K562 (cell line): ENCODE data around the gene GAPDHS. TPM values are rescaled to one million over a fixed set of nuclear protein-coding genes. Genes with fewer than 3 reads are reported as not detected.

Experiments
- ATAC-seq: fragments of 200-7000 bp; cut with Tn5 transposase; 3 replicates; pipeline ENCODE4 v1.9.1; 2020; ENCODE audit warnings: moderate library complexity
- BruUV-seq: library from RNA; stranded (reverse); fragments of 400-500 nt; replicated peaks from 2 replicates; lab custom pipeline; 2021; lab: Mats Ljungman, UMichigan
- CTCF ChIA-PET: fragments of 300-600 bp; formaldehyde crosslinking; extraction: SDS; loops from one replicate; lab custom pipeline; 2021; ENCODE audit warnings: low intra/inter-chr PET ratio; lab: Yijun Ruan, JAX
- POLR2A ChIA-PET: fragments of 300-600, 350-650 bp; sonication (Branson Sonifier 250); formaldehyde crosslinking; extraction: SDS; loops from one replicate; lab custom pipeline; 2021; ENCODE audit warnings: antibody characterized with exemption, inconsistent platforms; lab: Yijun Ruan, JAX
- DNase-seq, 4 experiments: peaks; one replicate each; pipeline versions ENCODE4 v3.0.0 to v3.0.0-alpha.2; 2011 to 2018; ENCODE audit warnings: low spot score in 3 of 4, mixed read lengths in 3 of 4; ENCODE audit errors: extremely low read depth in 1 of 4
- FAIRE-seq: peaks from 2 replicates; lab custom pipeline; 2011; peaks lifted over from hg19 to GRCh38; lab: Jason Lieb, UNC
- H2AFZ ChIP-seq: 2 replicates; pipeline ENCODE4 v1.6.0; 2011; ENCODE audit warnings: low read depth, low read length, control low read depth, inconsistent platforms
- H3K27ac ChIP-seq: fragments of 200-600 bp; 3 replicates; pipeline ENCODE4 v1.8.0; 2011; ENCODE audit warnings: low read depth, mild to moderate bottlenecking, control low read depth, inconsistent platforms, low read length, moderate library complexity, mixed read lengths; ENCODE audit errors: extremely low read depth
- H3K27me3 ChIP-seq, 2 experiments: fragments of 300-600 bp in 1 of 2; 2 replicates in 1 of 2; 3 replicates in 1 of 2; pipeline versions ENCODE4 v1.6.0 to v1.8.0; 2011; ENCODE audit warnings: inconsistent platforms in 2 of 2, low read length in 2 of 2, mild to moderate bottlenecking in 1 of 2, mixed read lengths in 1 of 2, moderate library complexity in 1 of 2; ENCODE audit not compliant: control insufficient read depth in 2 of 2, insufficient read depth in 2 of 2
- H3K36me3 ChIP-seq: fragments of 300-600 bp; 3 replicates; pipeline ENCODE4 v1.8.0; 2011; ENCODE audit warnings: mild to moderate bottlenecking, low read length, inconsistent platforms; ENCODE audit not compliant: control insufficient read depth, insufficient read depth
- H3K4me1 ChIP-seq, 2 experiments: fragments of 200-600 bp in 1 of 2; replicated peaks in 1 of 2; 2 replicates in 1 of 2; 3 replicates in 1 of 2; pipeline versions ENCODE4 v1.5.1 to v1.8.0; 2011; ENCODE audit warnings: inconsistent platforms in 2 of 2, low read length in 2 of 2, mild to moderate bottlenecking in 1 of 2, mixed read lengths in 1 of 2, moderate library complexity in 1 of 2; ENCODE audit not compliant: control insufficient read depth in 2 of 2, insufficient read depth in 2 of 2
- H3K4me2 ChIP-seq: 2 replicates; pipeline ENCODE4 v1.6.1; 2011; ENCODE audit warnings: low read length, control low read depth, inconsistent platforms, mixed read lengths; ENCODE audit not compliant: insufficient read depth
- H3K4me3 ChIP-seq: fragments of 200-600 bp; sonication (generic), shearing (Covaris generic); 2 replicates; pipeline ENCODE4 v1.5.1; 2016; ENCODE audit warnings: control low read depth, inconsistent platforms
- H3K79me2 ChIP-seq: fragments of 200-600 bp; 3 replicates; pipeline ENCODE4 v1.8.0; 2011; ENCODE audit warnings: low read length, inconsistent platforms; ENCODE audit not compliant: control insufficient read depth, insufficient read depth
- H3K9ac ChIP-seq, 2 experiments: 2 replicates each; pipeline versions ENCODE4 v1.6.0 to v1.6.1; 2011; ENCODE audit warnings: low read depth in 2 of 2, low read length in 2 of 2, control low read depth in 1 of 2, inconsistent platforms in 1 of 2, mild to moderate bottlenecking in 1 of 2, mixed read lengths in 1 of 2; ENCODE audit not compliant: insufficient read depth in 1 of 2
- H3K9me1 ChIP-seq: one replicate; pipeline ENCODE4 v1.6.0; 2011; ENCODE audit warnings: inconsistent platforms, mild to moderate bottlenecking, low read length, moderate library complexity; ENCODE audit not compliant: control insufficient read depth, insufficient read depth
- H3K9me3 ChIP-seq: replicated peaks from 2 replicates; pipeline ENCODE4 v1.5.1; 2011; ENCODE audit warnings: low read depth, low read length, inconsistent platforms; ENCODE audit not compliant: control insufficient read depth, insufficient read depth
- H4K20me1 ChIP-seq: replicated peaks from 2 replicates; pipeline ENCODE4 v1.6.1; 2011; ENCODE audit warnings: low read length, inconsistent platforms, mixed read lengths; ENCODE audit not compliant: control insufficient read depth, insufficient read depth
- ATF7 ChIP-seq: fragments of 450-650 bp; IDR thresholded peaks from 2 replicates; pipeline ENCODE4 v1.7.1; 2014; ENCODE audit warnings: mild to moderate bottlenecking, moderate library complexity
- E2F6 ChIP-seq, 2 experiments: IDR thresholded peaks; 2 replicates each; pipeline ENCODE4 v1.6.1; 2011; ENCODE audit warnings: borderline replicate concordance in 1 of 2, control low read depth in 1 of 2, low read depth in 1 of 2, low read length in 1 of 2, mild to moderate bottlenecking in 1 of 2, mixed read lengths in 1 of 2, moderate library complexity in 1 of 2; ENCODE audit not compliant: insufficient read depth in 1 of 2, insufficient read length in 1 of 2, poor library complexity in 1 of 2, severe bottlenecking in 1 of 2; ENCODE audit errors: extremely low read depth in 1 of 2
- FOXA3 ChIP-seq, 2 experiments: fragments of 450-650 bp in 1 of 2; sonication (generic) in 1 of 2; formaldehyde crosslinking; IDR thresholded peaks in 1 of 2; conservative IDR thresholded peaks in 1 of 2; 2 replicates each; pipeline versions ENCODE4 v1.4.0 to v1.8.0; 2020 to 2022; ENCODE audit warnings: mild to moderate bottlenecking in 2 of 2, missing genetic modification reagents in 1 of 2
- KAT7 ChIP-seq: sonication (generic); formaldehyde crosslinking; IDR thresholded peaks from 2 replicates; pipeline ENCODE4 v1.8.0; 2022; ENCODE audit warnings: missing genetic modification reagents, mild to moderate bottlenecking, borderline replicate concordance
- MCM3 ChIP-seq: fragments of 450-650 bp; IDR thresholded peaks from 2 replicates; pipeline ENCODE4 v1.6.1; 2016
- MXD1 ChIP-seq: fragments of 250-450 bp; sonication (Bioruptor Pico); IDR thresholded peaks from 2 replicates; pipeline ENCODE4 v1.8.0; 2021; ENCODE audit warnings: borderline replicate concordance, mild to moderate bottlenecking, moderate library complexity; ENCODE audit not compliant: poor library complexity, severe bottlenecking
- NR2F6 ChIP-seq: fragments of 450-650 bp; formaldehyde crosslinking; IDR thresholded peaks from 2 replicates; pipeline ENCODE4 v1.4.0; 2020; ENCODE audit warnings: mild to moderate bottlenecking
- POLR3G ChIP-seq: IDR thresholded peaks from 2 replicates; pipeline ENCODE4 v1.6.1; 2011; ENCODE audit not compliant: insufficient read length, insufficient replicate concordance; ENCODE audit errors: extremely low read depth
- PRPF4 ChIP-seq: fragments of 200-400 bp; formaldehyde crosslinking; IDR thresholded peaks from one replicate; pipeline ENCODE4 v1.6.1; 2017; ENCODE audit warnings: low read length, low read depth, mild to moderate bottlenecking; ENCODE audit not compliant: insufficient read depth, poor library complexity, severe bottlenecking
- RFX1 ChIP-seq: fragments of 450-650 bp; IDR thresholded peaks from 2 replicates; pipeline ENCODE4 v1.6.1; 2016; ENCODE audit warnings: mild to moderate bottlenecking, moderate library complexity
- SP2 ChIP-seq: IDR thresholded peaks from 2 replicates; pipeline ENCODE4 v1.6.1; 2011; ENCODE audit warnings: mild to moderate bottlenecking, low read depth, low read length, moderate library complexity; ENCODE audit not compliant: poor library complexity, severe bottlenecking; ENCODE audit errors: extremely low read depth
- ZFP30 ChIP-seq: fragments of 250-450 bp; sonication (Bioruptor Pico); IDR thresholded peaks from 2 replicates; pipeline ENCODE4 v1.8.0; 2022; ENCODE audit warnings: moderate library complexity, mild to moderate bottlenecking, inconsistent platforms, borderline replicate concordance
- ZKSCAN1 ChIP-seq: fragments of 150-350 bp; IDR thresholded peaks from 2 replicates; pipeline ENCODE4 v1.6.1; 2016; ENCODE audit warnings: low read depth, low read length
- ZKSCAN3 ChIP-seq: fragments of 250-450 bp; sonication (Bioruptor Pico); IDR thresholded peaks from 2 replicates; pipeline ENCODE4 v1.4.0; 2020
- WGBS: fragments of 100-300 bp; shearing (Covaris generic); methylation state at CpG from one replicate; pipeline ENCODE4 v1.1.6; 2016; ENCODE audit warnings: low coverage, mixed read lengths; ENCODE audit not compliant: insufficient coverage; ENCODE audit errors: missing lambda C conversion rate; 5-methylcytosine and 5-hydroxymethylcytosine counted together
- in situ Hi-C: fragments of 300-500 bp; cut with MboI; formaldehyde crosslinking; loops from 4 replicates; pipeline ENCODE4 v1.15.0; 2018; ENCODE audit warnings: inconsistent platforms, mixed read lengths
- intact Hi-C: fragments of 100-400 bp; cut with micrococcal nuclease; formaldehyde crosslinking; loops from 2 replicates; pipeline ENCODE4 v1.14.2; 2022
- polyA plus RNA-seq, 8 experiments: library from polyadenylated mRNA; depleted of rRNA in 4 of 8; stranded (reverse) in 5 of 8; unstranded in 3 of 8; fragments of >200 nt; fragmentation: Nextera tagmentation in 2 of 8; fragmentation: Illumina TruSeq in 1 of 8; extraction: Ambion mirVana in 2 of 8; extraction: Trizol in 1 of 8; gene quantifications; 2 replicates each; pipeline versions ENCODE4 v1.2.1 to v1.2.3, GENCODE V29; 2011 to 2014; ENCODE audit warnings: inconsistent platforms in 1 of 8, missing spikeins in 1 of 8
- total RNA-seq, 7 experiments: library from RNA; depleted of rRNA in 6 of 7; stranded (reverse); fragments of >200 nt in 6 of 7; fragmentation: Illumina TruSeq in 2 of 7; extraction: Trizol in 2 of 7; gene quantifications; 2 replicates each; pipeline versions ENCODE4 v1.2.1 to v1.2.3, GENCODE V29; 2011 to 2021; ENCODE audit warnings: low replicate concordance in 1 of 7

GAPDHS gene
- total and polyA plus RNA-seq, 9 of the 15 experiments (the other 6 are each of a cell fraction or from before 2014, with no cell fraction given), result 0.08 to 0.12 TPM; not detected in 7

- Histone ChIP-seq H3K9ac (no peak overlapping the region), H2AFZ (no peak overlapping the region), H3K9me3 (no peaks in the 10 kb centered on the region), H3K4me1 (peaks cover 7 to 18% of the 10 kb centered on the region in 2 experiments; a peak in 4 of 5 replicates), H3K27me3 (peaks cover 45 to 88% of the 10 kb centered on the region in 2 experiments), H3K27ac (no peak overlapping the region), H3K9me1 (no peaks in the 10 kb centered on the region), H4K20me1 (peaks cover 18% of the 10 kb centered on the region; the same call in 1 of the 2 replicates)
- ATAC-seq, result no peak
- 5% methylated on average over 4 of the region's 4 CpGs for WGBS
- no peak for FAIRE-seq
- CTCF ChIA-PET, result no interaction called here
- TF ChIP-seq ZKSCAN1 (no peak), POLR3G (no peak), SP2 (no peak), ATF7 (no peak), FOXA3 (CRISPR knock-in tag; conservative IDR thresholded peaks at IDR 0.05 in 1 of 2, IDR thresholded peaks at IDR 0.05 in 1 of 2) (no peak), MCM3 (no peak), MXD1 (CRISPR knock-in tag) (no peak), PRPF4 (no peak), ZFP30 (CRISPR knock-in tag) (no peak), ZKSCAN3 (CRISPR knock-in tag) (no peak), E2F6 (IDR thresholded peaks at IDR 0.05; ENCODE audit: borderline replicate concordance in 1 of 2, extremely low read depth in 1 of 2, insufficient read depth in 1 of 2, insufficient read length in 1 of 2, low read depth in 1 of 2, low read length in 1 of 2, poor library complexity in 1 of 2, severe bottlenecking in 1 of 2) (no peak), NR2F6 (CRISPR knock-in tag) (no peak), KAT7 (CRISPR knock-in tag) (no peak), RFX1 (no peak)
- TF ChIP-seq, all 486 proteins: peak for 0
- Histone ChIP-seq H3K4me2 (no peak overlapping the region), H3K79me2 (no peaks in the 10 kb centered on the region), H3K4me3 (no peak overlapping the region), H3K36me3 (no peaks in the 10 kb centered on the region)
- no TSS peak for BruUV-seq
- POLR2A ChIA-PET, result interaction anchor here (0.9 to 1.2 kb wide), 2 partner anchors 11 to 41 kb away, joined by 3 to 4 read pairs; no protein-coding TSS in a partner anchor
- intact Hi-C loops, result no loop called here
- in situ Hi-C loops, result no loop called here
- DNase-seq, result no peak
These were observed 30.5 kb upstream of the GAPDHS start for GRCh38 chr19:35502751-35503150.
